ENCODE measurements around the gene MICA.
"Not testable (repeated sequence)": the region's sequence is repeated elsewhere in the genome, so short reads cannot be mapped to it uniquely, and the experiment has no call there.

The MICA gene

GRCh38 chr6:31383149-31383548 lies 20.2 kb upstream of the MICA start:
- DNase-seq (ENCODE audit: low read depth): no peak

GRCh38 chr6:31385041-31385440 lies 18.4 kb upstream of the MICA start:
- DNase-seq (ENCODE audit: low read depth): no peak

DNA sequence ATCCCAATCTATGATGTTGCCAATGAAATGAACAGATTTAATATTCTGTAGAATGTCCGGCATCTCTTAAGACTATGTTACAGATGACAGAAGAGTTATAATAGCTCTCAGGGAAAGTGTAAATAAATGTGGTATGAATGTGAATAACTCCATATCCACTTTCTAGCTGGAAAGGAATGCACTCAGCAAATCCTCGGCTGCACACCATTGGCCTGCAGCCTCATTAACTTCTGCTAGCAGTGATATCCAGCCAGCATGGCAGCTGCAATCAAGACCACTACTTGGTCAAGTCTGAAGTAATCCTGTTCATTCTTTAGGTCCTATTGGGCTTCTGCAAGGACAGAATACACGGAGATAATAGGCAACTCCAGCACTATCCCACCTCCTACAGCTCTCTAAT lies 17.3 kb upstream of the MICA start:
- DNase-seq (ENCODE audit: low read depth): no peak

GRCh38 chr6:31386977-31387376 lies 16.4 kb upstream of the MICA start:
- no peak for DNase-seq (ENCODE audit: low read depth)

DNA sequence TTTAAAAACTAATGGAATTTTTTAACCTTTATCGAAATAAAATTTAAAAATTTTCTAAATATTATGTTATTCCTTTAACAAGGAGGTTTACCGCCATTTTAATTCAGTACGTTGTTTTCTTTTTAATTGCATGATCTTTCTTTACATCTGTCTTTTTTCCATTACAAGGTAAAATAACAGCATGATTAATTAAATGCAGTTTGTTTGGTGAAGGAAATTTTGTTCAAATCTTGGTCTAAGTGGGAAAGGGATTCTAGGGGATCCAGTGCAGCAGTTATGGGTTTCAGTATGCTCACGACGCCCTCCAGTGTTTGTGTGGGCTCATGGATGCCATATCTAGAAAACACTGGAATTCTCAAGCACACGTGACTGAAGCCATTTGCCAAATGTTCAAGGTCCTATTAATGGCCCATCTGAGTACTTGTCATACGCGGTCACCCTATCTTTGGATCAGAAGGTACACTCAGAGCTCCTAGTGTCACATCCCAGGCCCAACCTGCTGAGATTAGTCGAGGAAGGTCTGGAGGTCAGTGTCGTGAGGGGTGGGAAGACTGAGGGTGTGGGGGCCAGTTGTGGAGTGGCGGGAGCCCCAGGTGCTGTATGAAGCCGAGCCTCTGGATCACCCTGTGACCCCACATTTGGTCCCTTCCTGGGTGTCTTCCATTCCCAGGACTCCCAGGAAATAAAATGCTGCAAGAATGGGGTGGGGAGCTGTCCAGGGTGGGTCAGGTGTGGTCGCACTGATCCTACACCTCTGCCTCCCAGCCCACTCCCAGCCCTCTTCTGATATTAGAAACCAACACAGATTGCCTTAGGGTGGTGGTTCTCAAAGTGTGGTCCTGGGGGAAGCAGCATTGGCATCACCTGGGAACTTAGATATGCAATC lies 14.2 kb upstream of the MICA start:
- not testable (repeated sequence) for DNase-seq (ENCODE audit: low read depth)

DNA sequence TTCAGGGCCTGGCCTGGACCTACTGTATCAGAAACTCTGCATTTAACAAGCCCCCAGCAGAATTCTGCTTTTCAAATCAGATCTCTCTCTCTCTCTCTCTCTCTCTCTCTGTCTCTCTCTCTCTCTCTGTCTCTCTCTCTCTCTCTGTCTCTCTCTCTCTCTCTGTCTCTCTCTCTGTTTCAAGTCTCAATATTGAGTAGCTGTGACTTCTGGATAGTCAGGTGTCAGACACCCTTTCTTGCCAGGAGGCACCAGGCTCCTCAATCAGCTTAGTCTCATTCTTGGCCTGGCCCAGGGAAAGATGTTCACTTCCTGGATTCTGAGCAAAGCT lies 13.6 kb upstream of the MICA start:
- DNase-seq (ENCODE audit: low read depth): not testable (repeated sequence)

GRCh38 chr6:31393932-31394331 lies 9.5 kb upstream of the MICA start:
- DNase-seq (ENCODE audit: low read depth): no peak

GRCh38 chr6:31394381-31394780 lies 9.0 kb upstream of the MICA start:
- no peak for DNase-seq (ENCODE audit: low read depth)

- no peak for DNase-seq (ENCODE audit: low read depth)
These were observed 7.6 kb upstream of the MICA start for GRCh38 chr6:31395832-31396231.

DNA sequence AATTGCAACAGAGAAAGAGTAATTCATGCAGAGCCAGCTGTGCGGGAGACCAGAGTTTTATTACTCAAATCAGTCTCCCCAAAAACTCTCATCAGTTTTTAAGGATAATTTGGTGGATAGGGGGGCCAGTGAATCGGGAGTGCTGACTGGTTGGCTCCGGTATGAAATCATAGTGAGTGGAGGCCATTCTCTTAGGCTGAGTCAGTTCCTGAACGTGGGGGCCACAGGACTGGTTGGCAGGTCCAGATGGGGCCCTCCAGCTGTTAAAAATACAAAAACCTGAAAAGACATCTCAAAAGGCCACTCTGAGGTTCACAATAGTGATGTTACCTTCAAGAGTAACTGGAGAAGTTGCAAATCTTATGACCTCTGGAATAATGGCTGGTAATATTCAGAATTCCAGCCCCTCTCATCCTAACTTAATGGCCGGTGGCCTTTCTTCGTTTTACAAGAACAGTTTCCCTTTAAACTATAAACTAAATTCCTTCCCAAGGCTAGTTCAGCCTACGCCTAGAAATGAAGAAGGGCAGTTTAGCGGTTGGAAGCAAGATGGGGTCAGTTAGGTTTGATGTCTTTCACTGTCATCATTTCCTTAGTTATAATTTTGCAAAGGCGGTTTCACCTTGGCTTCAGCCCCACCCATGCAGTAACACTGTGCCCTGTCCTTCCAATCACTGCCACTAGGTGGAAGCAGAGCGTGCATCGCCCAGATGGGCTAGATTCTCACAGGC lies 6.8 kb upstream of the MICA start:
- no peak for DNase-seq (ENCODE audit: low read depth)

- DNase-seq (ENCODE audit: low read depth): not testable (repeated sequence)
These were observed 6.3 kb upstream of the MICA start for GRCh38 chr6:31397153-31397499.

- no peak for DNase-seq (ENCODE audit: low read depth)
These were observed 5.4 kb upstream of the MICA start for GRCh38 chr6:31397901-31398525.

DNA sequence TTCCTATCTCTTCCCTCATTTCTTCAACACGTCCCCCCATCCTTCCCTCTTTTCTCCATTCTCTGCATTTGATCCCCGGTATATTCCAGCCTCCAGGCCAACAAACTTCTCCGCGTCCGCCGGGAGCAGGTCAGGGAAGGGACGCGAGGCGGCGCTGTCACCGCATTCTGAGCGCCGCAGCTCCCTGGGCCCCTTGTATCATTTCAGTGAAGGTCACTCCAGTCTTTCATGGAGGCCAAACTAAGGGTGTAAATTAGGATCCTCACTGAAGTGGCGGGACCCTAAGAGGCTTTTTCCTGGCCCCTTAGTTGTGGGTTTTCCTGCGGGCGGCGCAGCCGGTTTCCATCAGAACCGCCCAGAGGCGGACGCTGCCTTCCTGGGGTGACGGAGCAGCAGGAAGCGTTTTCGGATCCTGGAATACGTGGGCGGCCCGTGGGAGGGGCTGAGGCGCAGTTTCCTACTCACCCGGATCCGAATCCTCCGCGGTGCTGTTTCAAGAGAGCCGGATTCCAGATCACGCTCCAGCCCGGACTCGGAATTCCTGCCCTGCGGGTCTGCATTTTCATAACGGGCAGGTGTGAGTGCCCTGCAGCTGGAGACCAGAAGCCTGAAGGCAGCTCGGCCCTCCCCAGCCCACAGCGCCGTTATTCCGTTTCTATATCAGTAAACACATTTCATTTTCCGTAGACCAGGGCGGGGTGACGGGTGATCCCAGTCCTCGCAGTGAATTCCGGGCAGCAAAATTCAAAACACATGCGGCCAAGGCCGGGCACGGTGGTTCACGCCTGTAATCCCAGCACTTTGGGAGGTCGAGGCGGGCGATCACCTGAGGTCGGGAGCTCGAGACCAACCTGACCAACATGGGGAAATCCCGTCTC lies 3.6 kb upstream of the MICA start:
- peak; percentile 68 for DNase-seq (ENCODE audit: low read depth)

GRCh38 chr6:31400467-31401289 lies 2.7 kb upstream of the MICA start:
- DNase-seq (ENCODE audit: low read depth): no peak

DNA sequence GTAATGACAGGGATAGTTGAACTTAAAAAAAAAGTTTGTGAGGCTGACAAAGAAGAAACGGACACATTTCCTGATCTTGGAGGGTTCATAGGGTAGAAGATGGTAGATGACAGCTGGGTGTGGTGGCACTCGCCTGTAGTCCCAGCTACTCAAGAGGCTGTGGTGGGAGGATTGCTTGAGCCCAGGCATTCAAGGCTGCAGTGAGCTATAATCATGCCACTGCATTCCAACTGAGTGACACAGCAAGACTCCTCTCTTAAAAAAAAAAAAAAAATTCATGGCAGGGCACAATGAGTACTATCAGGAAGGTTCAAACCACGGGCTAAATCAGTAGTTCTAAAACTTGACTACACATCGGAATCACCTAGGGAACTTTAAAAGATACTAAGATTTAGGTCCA lies 2.0 kb upstream of the MICA start:
- DNase-seq (ENCODE audit: low read depth): peak; percentile 67

DNA sequence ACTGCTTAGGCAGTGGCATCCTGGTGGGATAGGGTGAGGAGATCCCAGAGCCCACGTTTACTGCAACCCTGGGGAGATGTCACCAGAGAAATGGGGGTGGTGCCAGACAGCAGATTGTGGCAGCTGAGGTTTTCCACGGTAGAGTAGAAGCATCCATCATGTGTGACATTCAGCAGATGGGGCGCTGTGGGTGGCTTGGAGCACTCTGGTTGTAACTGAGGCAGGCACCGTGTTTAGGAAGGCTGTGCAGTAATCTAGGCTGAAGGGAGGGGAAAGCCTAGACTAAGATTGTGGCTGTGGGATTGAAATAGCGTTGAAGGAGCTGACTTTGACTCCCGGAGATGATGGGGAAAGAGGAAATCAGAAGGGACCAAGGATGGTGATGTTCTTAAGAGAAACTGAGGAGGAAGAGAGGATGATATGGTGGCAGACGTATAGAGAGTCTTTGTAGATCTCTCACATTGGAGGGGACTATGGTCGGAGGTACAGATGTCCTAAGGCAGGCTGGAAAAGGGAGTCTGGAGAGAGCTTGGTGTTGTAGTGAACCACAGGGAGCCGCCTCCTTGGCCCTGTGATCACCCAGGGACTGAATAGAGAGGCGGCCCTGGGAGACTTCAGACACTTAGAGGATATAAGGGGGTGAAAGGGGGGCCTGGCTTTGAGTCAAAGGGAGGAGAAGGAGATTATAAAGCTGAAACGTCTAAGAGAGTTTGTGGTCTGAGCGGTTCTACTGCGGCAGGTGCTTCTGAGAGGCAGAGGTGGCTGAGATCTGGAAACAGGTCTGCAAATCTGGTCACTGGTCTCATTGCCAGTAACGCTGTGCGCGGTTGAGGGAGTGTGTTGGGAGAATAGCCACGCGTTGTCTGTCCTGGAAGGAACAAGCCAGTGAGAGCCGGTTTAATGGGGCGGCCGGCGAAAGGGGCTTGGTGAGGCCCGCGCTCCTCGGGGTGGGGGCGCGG lies 792 bp upstream of the MICA start:
- DNase-seq (ENCODE audit: low read depth): no peak

GRCh38 chr6:31404061-31404364 lies 618 bp downstream of the MICA start:
- not testable (repeated sequence) for DNase-seq (ENCODE audit: low read depth)

GRCh38 chr6:31405996-31406395 lies 2.6 kb downstream of the MICA start:
- no peak for DNase-seq (ENCODE audit: low read depth)

DNA sequence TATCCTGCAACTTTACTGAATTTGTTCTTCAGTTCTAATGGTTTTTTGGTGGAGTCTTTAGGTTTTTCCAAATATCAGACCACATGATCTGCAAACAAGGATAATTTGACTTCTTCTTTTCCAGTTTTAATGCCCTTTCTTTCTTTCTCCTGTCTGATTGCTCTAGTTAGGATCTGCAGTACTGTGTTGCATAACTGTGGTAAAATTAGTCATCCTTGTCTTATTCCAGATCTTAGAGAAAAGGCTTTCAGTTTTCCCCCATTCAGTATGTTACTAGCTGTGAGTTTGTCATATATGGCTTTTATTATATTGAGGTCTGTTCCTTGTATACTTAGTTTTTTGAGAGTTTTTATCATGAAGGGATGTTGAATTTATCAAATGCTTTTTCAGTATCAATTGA lies 4.3 kb downstream of the MICA start:
- peak; percentile 32 for DNase-seq (ENCODE audit: low read depth)

DNA sequence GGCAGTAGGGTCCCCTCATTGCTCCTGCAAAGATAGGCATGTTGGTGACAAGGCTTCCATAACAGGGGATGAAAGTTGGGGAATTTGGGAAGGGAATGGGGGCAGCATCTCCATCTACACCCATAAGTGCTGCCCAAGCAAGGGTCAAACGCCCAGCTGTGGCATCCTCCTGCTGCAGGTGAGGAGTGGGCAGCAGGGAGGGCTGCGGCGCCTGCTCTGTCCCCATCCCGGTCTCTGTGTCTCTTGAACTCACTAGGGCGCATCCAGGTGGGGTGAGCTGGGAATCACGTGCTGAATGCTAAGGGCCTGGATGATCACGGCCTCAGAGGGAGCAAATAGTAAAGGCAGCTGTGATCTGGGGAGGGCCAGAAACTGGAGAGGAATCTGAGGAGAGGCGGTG lies 9.1 kb downstream of the MICA start:
- no peak for DNase-seq (ENCODE audit: low read depth)
